Endothelial cell of umbilical vein (primary cell): Measurements from ENCODE around the gene CCDC91. TPM values are rescaled to one million over a fixed set of nuclear protein-coding genes. Genes with fewer than 3 reads are reported as not detected.
A peak's percentile ranks its signal among the peaks of the same experiment; 100 is the strongest.

ENCODE experiments used
- BruUV-seq: library from RNA; stranded (reverse); fragments of 400-500 nt; replicated peaks from 2 replicates; lab custom pipeline; 2021; lab: Mats Ljungman, UMichigan
- CTCF ChIA-PET: fragments of 300-600, 350-600 bp; sonication (Branson Sonifier 250); formaldehyde crosslinking; loops from one replicate; lab custom pipeline; 2021; ENCODE audit warnings: antibody characterized with exemption, inconsistent platforms; lab: Charles Lee
- POLR2A ChIA-PET: fragments of 300-600, 350-600 bp; sonication (Branson Sonifier 250); formaldehyde crosslinking; loops from one replicate; lab custom pipeline; 2021; ENCODE audit warnings: antibody characterized with exemption, inconsistent platforms; lab: Charles Lee
- DNase-seq: peaks from one replicate; pipeline ENCODE4 v3.0.0-alpha.2; 2011; ENCODE audit warnings: low read depth, low spot score
- FAIRE-seq: peaks from 2 replicates; lab custom pipeline; 2011; peaks lifted over from hg19 to GRCh38; lab: Jason Lieb, UNC
- H2AFZ ChIP-seq: 2 replicates; pipeline ENCODE4 v1.6.0; 2012; ENCODE audit warnings: low read depth, low read length, control low read depth, inconsistent platforms
- H3K27ac ChIP-seq: 2 replicates; pipeline ENCODE4 v1.5.1; 2011; ENCODE audit warnings: low read depth, mild to moderate bottlenecking, control low read depth, low read length, moderate library complexity; ENCODE audit not compliant: insufficient read depth
- H3K27me3 ChIP-seq, 2 experiments: 2 replicates each; pipeline versions ENCODE4 v1.6.0 to v1.6.1; 2011; ENCODE audit warnings: low read length in 2 of 2, mixed read lengths in 1 of 2; ENCODE audit not compliant: control insufficient read depth in 2 of 2, insufficient read depth in 2 of 2
- H3K36me3 ChIP-seq, 2 experiments: 2 replicates in 1 of 2; 3 replicates in 1 of 2; pipeline ENCODE4 v1.5.1; 2011; ENCODE audit warnings: low read length in 2 of 2, mild to moderate bottlenecking in 1 of 2, moderate library complexity in 1 of 2; ENCODE audit not compliant: control insufficient read depth in 2 of 2, insufficient read depth in 2 of 2; ENCODE audit errors: extremely low read depth in 1 of 2
- H3K4me1 ChIP-seq: 3 replicates; pipeline ENCODE4 v1.5.1; 2011; ENCODE audit warnings: mild to moderate bottlenecking, low read length; ENCODE audit not compliant: control insufficient read depth, insufficient read depth; ENCODE audit errors: extremely low read depth
- H3K4me2 ChIP-seq: 2 replicates; pipeline ENCODE4 v1.6.1; 2011; ENCODE audit warnings: low read length, control low read depth, mixed read lengths; ENCODE audit not compliant: insufficient read depth
- H3K4me3 ChIP-seq, 3 experiments: fragments of 200-600 bp in 1 of 3; sonication (generic), shearing (Covaris generic) in 1 of 3; replicated peaks in 1 of 3; 2 replicates each; pipeline ENCODE4 v1.5.1; 2011 to 2016; ENCODE audit warnings: control low read depth in 3 of 3, low read length in 3 of 3, mild to moderate bottlenecking in 2 of 3, inconsistent platforms in 1 of 3, low read depth in 1 of 3, moderate library complexity in 1 of 3; ENCODE audit not compliant: insufficient read depth in 1 of 3
- H3K79me2 ChIP-seq: 2 replicates; pipeline ENCODE4 v1.6.0; 2012; ENCODE audit warnings: low read length, inconsistent platforms; ENCODE audit not compliant: control insufficient read depth, insufficient read depth
- H3K9ac ChIP-seq: replicated peaks from 2 replicates; pipeline ENCODE3; 2011; ENCODE audit warnings: low read length, control low read depth; ENCODE audit not compliant: insufficient read depth; ENCODE audit errors: extremely low read depth
- H3K9me1 ChIP-seq: replicated peaks from 3 replicates; pipeline ENCODE4 v1.6.0; 2011; ENCODE audit warnings: mild to moderate bottlenecking, low read length; ENCODE audit not compliant: control insufficient read depth, insufficient read depth; ENCODE audit errors: extremely low read depth
- H3K9me3 ChIP-seq: replicated peaks from 2 replicates; pipeline ENCODE4 v1.5.1; 2012; ENCODE audit warnings: low read length, inconsistent platforms; ENCODE audit not compliant: control insufficient read depth, insufficient read depth
- H4K20me1 ChIP-seq: replicated peaks from 2 replicates; pipeline ENCODE3; 2011; ENCODE audit warnings: mild to moderate bottlenecking, low read length; ENCODE audit not compliant: control insufficient read depth, insufficient read depth; ENCODE audit errors: extremely low read depth
- CTCF ChIP-seq, 2 donors: IDR thresholded peaks; 1 replicate in 1 of 2; 2 replicates in 1 of 2; pipeline ENCODE4 v1.5.1; 2011; ENCODE audit warnings: low read length in 2 of 2, mild to moderate bottlenecking in 2 of 2, moderate library complexity in 2 of 2, control low read depth in 1 of 2, inconsistent platforms in 1 of 2, low read depth in 1 of 2; ENCODE audit not compliant: insufficient read depth in 1 of 2; ENCODE audit errors: extremely low read depth in 1 of 2
- EZH2 ChIP-seq: IDR thresholded peaks from 2 replicates; pipeline ENCODE4 v1.6.1; 2012; ENCODE audit warnings: borderline replicate concordance, low read depth, mild to moderate bottlenecking, moderate library complexity, low read length, inconsistent platforms; ENCODE audit not compliant: severe bottlenecking
- FOS ChIP-seq: IDR thresholded peaks from 2 replicates; pipeline ENCODE4 v1.6.1; 2011; ENCODE audit warnings: mild to moderate bottlenecking, low read length, moderate library complexity, borderline replicate concordance; ENCODE audit not compliant: insufficient read depth
- GATA2 ChIP-seq: IDR thresholded peaks from 2 replicates; pipeline ENCODE4 v1.7.0; 2011; ENCODE audit warnings: low read depth, mild to moderate bottlenecking, moderate library complexity, mixed read lengths, low read length; ENCODE audit not compliant: insufficient read length, insufficient read depth
- JUN ChIP-seq: IDR thresholded peaks from 2 replicates; pipeline ENCODE4 v1.6.1; 2011; ENCODE audit warnings: borderline replicate concordance, low read depth; ENCODE audit not compliant: insufficient read length, insufficient read depth
- MAX ChIP-seq: IDR thresholded peaks from 2 replicates; pipeline ENCODE4 v1.6.1; 2011; ENCODE audit not compliant: insufficient read depth, insufficient read length
- MYC ChIP-seq: IDR thresholded peaks from one replicate; pipeline ENCODE4 v1.6.1; 2011; ENCODE audit warnings: mild to moderate bottlenecking, low read depth, low read length
- POLR2A ChIP-seq: IDR thresholded peaks from 2 replicates; pipeline ENCODE4 v1.6.1; 2012; ENCODE audit warnings: low read depth, mild to moderate bottlenecking, control low read depth, low read length
- POLR2AphosphoS5 ChIP-seq: IDR thresholded peaks from 2 replicates; pipeline ENCODE4 v1.6.1; 2012; ENCODE audit warnings: low read depth, mild to moderate bottlenecking, control low read depth, low read length, moderate library complexity; ENCODE audit not compliant: insufficient read depth
- dilution Hi-C: fragments of 300-500 bp; cut with MboI; formaldehyde crosslinking; loops from one replicate; pipeline ENCODE4 v1.15.0; 2019; ENCODE audit warnings: low sequenced_read_pairs; ENCODE audit not compliant: extremely low pct_ligation_motif_present
- intact Hi-C: fragments of 100-400 bp; cut with micrococcal nuclease; formaldehyde crosslinking; loops from one replicate; pipeline ENCODE4 v1.10.0; 2022
- polyA plus RNA-seq, 4 experiments: library from polyadenylated mRNA; depleted of rRNA in 3 of 4; stranded (reverse) in 3 of 4; unstranded in 1 of 4; fragments of >200 nt; gene quantifications; 2 replicates each; pipeline versions ENCODE4 v1.2.1 to v1.2.3, GENCODE V29; 2011 to 2012; ENCODE audit warnings: missing spikeins in 1 of 4
- total RNA-seq: library from RNA; stranded (reverse); gene quantifications from 2 replicates; pipeline ENCODE4 v1.2.3, GENCODE V29; 2021

Gene CCDC91
- total and polyA plus RNA-seq, 2 donors (not counting 3 experiments of a cell fraction or from before 2014, with no cell fraction given): 3.8 to 10.5 TPM

GRCh38 chr12:28242496-28243309, 52.4 kb downstream of the CCDC91 start:
- FAIRE-seq: no peak
- no TSS peak for BruUV-seq
- Histone ChIP-seq H3K9me1 (no peaks in the 10 kb centered on the region), H3K27ac (no peak overlapping the region), H2AFZ (peak overlapping the region; percentile 73), H3K4me3 (no peak overlapping the region), H3K9me3 (no peaks in the 10 kb centered on the region), H3K27me3 (no peaks in the 10 kb centered on the region), H3K36me3 (no peaks in the 10 kb centered on the region), H3K9ac (no peak overlapping the region), H4K20me1 (no peaks in the 10 kb centered on the region), H3K79me2 (no peaks in the 10 kb centered on the region), H3K4me1 (peaks cover 4% of the 10 kb centered on the region), H3K4me2 (peak overlapping the region; percentile 16)
- dilution Hi-C loops (no loop called here), intact Hi-C loops (loop anchor here (2.0 kb wide), 1 partner anchor 720 kb away; no protein-coding TSS in a partner anchor)
- CTCF ChIA-PET: interaction anchor here (1.1 kb wide), 1 partner anchor 207 kb away, joined by 3 read pairs; no protein-coding TSS in a partner anchor
- DNase-seq: peak; percentile 47
- TF ChIP-seq POLR2AphosphoS5 (no peak), GATA2 (peak; percentile 74), MYC (no peak), JUN (no peak), POLR2A (no peak), FOS (peak; percentile 56), EZH2 (no peak), CTCF (IDR thresholded peaks at IDR 0.05; ENCODE audit: extremely low read depth in 1 of 2, insufficient read depth in 1 of 2, low read depth in 1 of 2, low read length in 2 of 2) (no peak), MAX (no peak)
- POLR2A ChIA-PET: no interaction called here
